Measurements from ENCODE around the gene MTFR1L. TPM values are rescaled to one million over a fixed set of nuclear protein-coding genes. Genes with fewer than 3 reads are reported as not detected.

MTFR1L gene
- total RNA-seq, 1 experiment from 2014 or later, result 28.9 TPM

DNA sequence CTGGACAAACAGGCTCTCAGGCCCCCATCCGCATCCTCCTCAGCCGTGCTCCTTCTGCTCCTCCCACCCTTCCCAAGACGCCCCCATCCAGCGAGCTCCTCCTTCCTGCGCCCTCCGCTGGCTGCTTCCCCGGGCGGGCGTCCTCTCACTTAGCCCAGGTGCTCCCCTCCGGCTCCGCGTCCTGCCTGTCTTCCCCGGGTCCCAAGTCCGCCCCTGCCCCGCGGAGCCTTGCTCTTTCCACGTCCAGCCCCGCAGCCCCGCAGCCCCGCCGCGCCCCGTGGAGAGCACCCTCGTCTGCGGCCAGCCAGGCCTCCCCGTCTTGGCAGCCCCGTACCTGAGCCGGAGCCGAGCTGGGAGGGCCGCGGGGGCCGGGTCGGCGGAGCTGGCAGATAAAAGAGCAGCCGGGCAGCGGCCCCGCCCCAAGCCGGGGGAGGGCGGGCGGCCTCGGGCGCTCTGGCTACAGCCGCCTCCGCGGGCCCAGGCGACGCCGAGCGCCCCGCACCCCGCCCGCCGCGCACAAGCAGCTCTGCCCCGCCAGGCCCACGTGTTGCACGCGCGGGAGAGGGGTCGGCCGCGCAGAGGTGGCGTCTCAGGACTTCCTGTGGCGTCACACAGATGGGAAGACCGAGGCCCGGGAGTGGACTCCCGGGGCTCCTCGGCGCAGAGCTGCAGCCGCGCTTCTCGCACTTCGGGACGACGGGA lies 55.6 kb downstream of the MTFR1L start, which contains the start of gene PAQR7 (continued):
- TF ChIP-seq SP1 (CRISPR knock-in tag; conservative IDR thresholded peaks at IDR 0.05) (peak; percentile 76), TP53 (CRISPR knock-in tag; IDR thresholded peaks at IDR 0.05) (peak; percentile 51; the same call in 1 of the 2 replicates), ESRRA (CRISPR knock-in tag; IDR thresholded peaks at IDR 0.05; ENCODE audit: borderline replicate concordance) (peak; percentile 51; the same call in 1 of the 2 replicates), TEAD1 (CRISPR knock-in tag; IDR thresholded peaks at IDR 0.05) (peak; percentile 54), ZNF263 (CRISPR knock-in tag; IDR thresholded peaks at IDR 0.05; ENCODE audit: low read depth) (peak; percentile 100), ZNF232 (CRISPR knock-in tag; IDR thresholded peaks at IDR 0.05) (peak; percentile 42; the same call in 1 of the 2 replicates), EMX1 (CRISPR knock-in tag; IDR thresholded peaks at IDR 0.05) (no peak), ELF4 (CRISPR knock-in tag; IDR thresholded peaks at IDR 0.05; ENCODE audit: low read depth) (peak; percentile 83; the same call in 1 of the 2 replicates)
- TF ChIP-seq, protein P1, sequence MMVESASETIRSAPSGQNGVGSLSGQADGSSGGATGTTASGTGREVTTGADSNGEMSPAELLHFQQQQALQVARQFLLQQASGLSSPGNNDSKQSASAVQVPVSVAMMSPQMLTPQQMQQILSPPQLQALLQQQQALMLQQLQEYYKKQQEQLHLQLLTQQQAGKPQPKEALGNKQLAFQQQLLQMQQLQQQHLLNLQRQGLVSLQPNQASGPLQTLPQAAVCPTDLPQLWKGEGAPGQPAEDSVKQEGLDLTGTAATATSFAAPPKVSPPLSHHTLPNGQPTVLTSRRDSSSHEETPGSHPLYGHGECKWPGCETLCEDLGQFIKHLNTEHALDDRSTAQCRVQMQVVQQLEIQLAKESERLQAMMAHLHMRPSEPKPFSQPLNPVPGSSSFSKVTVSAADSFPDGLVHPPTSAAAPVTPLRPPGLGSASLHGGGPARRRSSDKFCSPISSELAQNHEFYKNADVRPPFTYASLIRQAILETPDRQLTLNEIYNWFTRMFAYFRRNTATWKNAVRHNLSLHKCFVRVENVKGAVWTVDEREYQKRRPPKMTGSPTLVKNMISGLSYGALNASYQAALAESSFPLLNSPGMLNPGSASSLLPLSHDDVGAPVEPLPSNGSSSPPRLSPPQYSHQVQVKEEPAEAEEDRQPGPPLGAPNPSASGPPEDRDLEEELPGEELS (CRISPR knock-in tag; IDR thresholded peaks at IDR 0.05), result 0 out of 2 replicates have a peak, but pooled peaks have one; percentile 43
- TF ChIP-seq, protein P2, sequence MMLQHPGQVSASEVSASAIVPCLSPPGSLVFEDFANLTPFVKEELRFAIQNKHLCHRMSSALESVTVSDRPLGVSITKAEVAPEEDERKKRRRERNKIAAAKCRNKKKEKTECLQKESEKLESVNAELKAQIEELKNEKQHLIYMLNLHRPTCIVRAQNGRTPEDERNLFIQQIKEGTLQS (CRISPR knock-in tag; conservative IDR thresholded peaks at IDR 0.05), result no peak
- TF ChIP-seq, protein P3, sequence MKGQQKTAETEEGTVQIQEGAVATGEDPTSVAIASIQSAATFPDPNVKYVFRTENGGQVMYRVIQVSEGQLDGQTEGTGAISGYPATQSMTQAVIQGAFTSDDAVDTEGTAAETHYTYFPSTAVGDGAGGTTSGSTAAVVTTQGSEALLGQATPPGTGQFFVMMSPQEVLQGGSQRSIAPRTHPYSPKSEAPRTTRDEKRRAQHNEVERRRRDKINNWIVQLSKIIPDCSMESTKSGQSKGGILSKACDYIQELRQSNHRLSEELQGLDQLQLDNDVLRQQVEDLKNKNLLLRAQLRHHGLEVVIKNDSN (CRISPR knock-in tag; IDR thresholded peaks at IDR 0.05), result peak; percentile 43; the same call in 1 of the 2 replicates
- TF ChIP-seq, protein P4, sequence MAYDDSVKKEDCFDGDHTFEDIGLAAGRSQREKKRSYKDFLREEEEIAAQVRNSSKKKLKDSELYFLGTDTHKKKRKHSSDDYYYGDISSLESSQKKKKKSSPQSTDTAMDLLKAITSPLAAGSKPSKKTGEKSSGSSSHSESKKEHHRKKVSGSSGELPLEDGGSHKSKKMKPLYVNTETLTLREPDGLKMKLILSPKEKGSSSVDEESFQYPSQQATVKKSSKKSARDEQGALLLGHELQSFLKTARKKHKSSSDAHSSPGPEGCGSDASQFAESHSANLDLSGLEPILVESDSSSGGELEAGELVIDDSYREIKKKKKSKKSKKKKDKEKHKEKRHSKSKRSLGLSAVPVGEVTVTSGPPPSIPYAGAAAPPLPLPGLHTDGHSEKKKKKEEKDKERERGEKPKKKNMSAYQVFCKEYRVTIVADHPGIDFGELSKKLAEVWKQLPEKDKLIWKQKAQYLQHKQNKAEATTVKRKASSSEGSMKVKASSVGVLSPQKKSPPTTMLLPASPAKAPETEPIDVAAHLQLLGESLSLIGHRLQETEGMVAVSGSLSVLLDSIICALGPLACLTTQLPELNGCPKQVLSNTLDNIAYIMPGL (CRISPR knock-in tag; IDR thresholded peaks at IDR 0.05), result peak; percentile 57
- TF ChIP-seq, protein P5, sequence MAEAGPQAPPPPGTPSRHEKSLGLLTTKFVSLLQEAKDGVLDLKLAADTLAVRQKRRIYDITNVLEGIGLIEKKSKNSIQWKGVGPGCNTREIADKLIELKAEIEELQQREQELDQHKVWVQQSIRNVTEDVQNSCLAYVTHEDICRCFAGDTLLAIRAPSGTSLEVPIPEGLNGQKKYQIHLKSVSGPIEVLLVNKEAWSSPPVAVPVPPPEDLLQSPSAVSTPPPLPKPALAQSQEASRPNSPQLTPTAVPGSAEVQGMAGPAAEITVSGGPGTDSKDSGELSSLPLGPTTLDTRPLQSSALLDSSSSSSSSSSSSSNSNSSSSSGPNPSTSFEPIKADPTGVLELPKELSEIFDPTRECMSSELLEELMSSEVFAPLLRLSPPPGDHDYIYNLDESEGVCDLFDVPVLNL (CRISPR knock-in tag; IDR thresholded peaks at IDR 0.05; ENCODE audit: borderline replicate concordance, low read depth), result peak; percentile 67
- TF ChIP-seq, protein P6, sequence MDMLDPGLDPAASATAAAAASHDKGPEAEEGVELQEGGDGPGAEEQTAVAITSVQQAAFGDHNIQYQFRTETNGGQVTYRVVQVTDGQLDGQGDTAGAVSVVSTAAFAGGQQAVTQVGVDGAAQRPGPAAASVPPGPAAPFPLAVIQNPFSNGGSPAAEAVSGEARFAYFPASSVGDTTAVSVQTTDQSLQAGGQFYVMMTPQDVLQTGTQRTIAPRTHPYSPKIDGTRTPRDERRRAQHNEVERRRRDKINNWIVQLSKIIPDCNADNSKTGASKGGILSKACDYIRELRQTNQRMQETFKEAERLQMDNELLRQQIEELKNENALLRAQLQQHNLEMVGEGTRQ (CRISPR knock-in tag; IDR thresholded peaks at IDR 0.05), result peak; percentile 55; the same call in 1 of the 2 replicates

DNA sequence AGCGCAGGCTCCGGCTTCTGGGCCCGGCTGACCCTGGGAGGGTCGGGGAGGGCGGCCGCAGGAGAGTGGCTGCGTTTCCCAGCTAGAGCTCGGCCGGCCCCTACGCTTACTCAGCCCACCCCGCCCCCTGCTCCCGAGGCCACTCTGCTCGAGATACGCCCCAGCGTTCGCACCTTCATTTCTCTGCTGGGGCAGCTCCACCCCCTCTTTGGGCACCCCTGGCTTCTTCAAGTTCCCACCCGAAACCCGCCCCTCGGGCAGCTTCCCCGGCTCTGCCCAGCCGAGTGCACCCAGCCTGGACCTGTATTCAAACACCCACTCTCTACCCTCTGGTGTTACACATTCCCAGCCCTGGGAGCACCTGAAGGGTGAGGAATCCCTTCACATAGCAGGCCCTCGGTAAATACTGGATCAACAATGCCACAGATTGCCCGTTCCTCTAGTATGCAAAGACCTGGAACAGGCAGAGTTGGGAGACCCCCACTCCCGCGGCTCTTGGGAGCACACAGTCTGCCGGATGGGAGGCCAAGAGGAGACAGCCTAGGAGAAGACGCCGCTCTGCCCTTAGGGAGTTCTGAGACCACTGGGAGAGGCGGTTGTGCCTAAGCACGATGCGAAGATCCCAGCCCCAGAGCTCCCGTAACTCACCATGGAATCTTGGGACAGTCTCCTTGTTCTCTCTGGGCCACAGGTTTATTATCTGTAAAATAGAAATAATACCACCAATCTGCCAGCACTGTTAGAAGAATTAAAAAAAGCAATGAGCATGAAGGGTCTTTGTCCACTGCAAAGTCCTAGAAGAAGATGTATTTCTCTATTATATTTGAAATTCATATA lies 56.3 kb downstream of the MTFR1L start:
- peaks cover 21% of the 10 kb centered on the region for H3K27me3 Mint-ChIP-seq (ENCODE audit: low read depth)
- peak overlapping the region; percentile 80 for H3K27ac Mint-ChIP-seq
- no peaks in the 10 kb centered on the region for H3K9me3 Mint-ChIP-seq
- no peaks in the 10 kb centered on the region for H3K36me3 Mint-ChIP-seq
- H3K4me3 Mint-ChIP-seq, result peak overlapping the region; percentile 72
- CTCF ChIA-PET, result interaction anchor here (1.1 to 4.1 kb wide), 12 partner anchors 12 to 410 kb away, joined by 3 to 55 read pairs (median 7); partner anchors contain the start of genes CEP85 and PAFAH2
- ATAC-seq (peak; percentile 77), DNase-seq (ENCODE audit: low spot score) (peak; percentile 75)
- POLR2A ChIA-PET, result interaction anchor here (0.6 to 2.5 kb wide), 5 partner anchors 17 to 371 kb away, joined by 3 to 16 read pairs (median 4); no protein-coding TSS in a partner anchor
- peaks cover 19% of the 10 kb centered on the region for H3K4me1 Mint-ChIP-seq
- 0 out of 2 replicates have a peak, but pooled peaks have one; percentile 4 for TF ChIP-seq RELA (CRISPR knock-in tag; IDR thresholded peaks at IDR 0.05; ENCODE audit: borderline replicate concordance)
- 0 out of 2 replicates have a peak, but pooled peaks have one; percentile 33 for TF ChIP-seq TEAD4 (CRISPR knock-in tag; IDR thresholded peaks at IDR 0.05)
- TF ChIP-seq, protein P7, sequence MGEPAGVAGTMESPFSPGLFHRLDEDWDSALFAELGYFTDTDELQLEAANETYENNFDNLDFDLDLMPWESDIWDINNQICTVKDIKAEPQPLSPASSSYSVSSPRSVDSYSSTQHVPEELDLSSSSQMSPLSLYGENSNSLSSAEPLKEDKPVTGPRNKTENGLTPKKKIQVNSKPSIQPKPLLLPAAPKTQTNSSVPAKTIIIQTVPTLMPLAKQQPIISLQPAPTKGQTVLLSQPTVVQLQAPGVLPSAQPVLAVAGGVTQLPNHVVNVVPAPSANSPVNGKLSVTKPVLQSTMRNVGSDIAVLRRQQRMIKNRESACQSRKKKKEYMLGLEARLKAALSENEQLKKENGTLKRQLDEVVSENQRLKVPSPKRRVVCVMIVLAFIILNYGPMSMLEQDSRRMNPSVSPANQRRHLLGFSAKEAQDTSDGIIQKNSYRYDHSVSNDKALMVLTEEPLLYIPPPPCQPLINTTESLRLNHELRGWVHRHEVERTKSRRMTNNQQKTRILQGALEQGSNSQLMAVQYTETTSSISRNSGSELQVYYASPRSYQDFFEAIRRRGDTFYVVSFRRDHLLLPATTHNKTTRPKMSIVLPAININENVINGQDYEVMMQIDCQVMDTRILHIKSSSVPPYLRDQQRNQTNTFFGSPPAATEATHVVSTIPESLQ (CRISPR knock-in tag; IDR thresholded peaks at IDR 0.05), result no peak
